GM23338 (cell line): ENCODE results near the gene TCERG1L. TPM values are rescaled to one million over a fixed set of nuclear protein-coding genes. Genes with fewer than 3 reads are reported as not detected.

Experiments used
- ATAC-seq: fragments of 200-7000 bp; cut with Tn5 transposase; 3 replicates; pipeline ENCODE4 v1.9.1; 2020
- DNase-seq: peaks from one replicate; pipeline ENCODE4 v3.0.0-alpha.2; 2015; ENCODE audit warnings: low spot score
- H2AFZ ChIP-seq: fragments of 200-600 bp; sonication (generic); 2 replicates; pipeline ENCODE4 v1.8.0; 2016; ENCODE audit warnings: antibody characterized with exemption, mild to moderate bottlenecking, moderate library complexity
- H3F3A ChIP-seq: fragments of 200-600 bp; sonication (generic); replicated peaks from 2 replicates; pipeline ENCODE4 v1.8.0; 2017; ENCODE audit warnings: antibody characterized with exemption, mixed run types, low read depth
- H3K27ac ChIP-seq: fragments of 200-600 bp; sonication (generic); 2 replicates; pipeline ENCODE4 v1.6.1; 2016; ENCODE audit warnings: low read depth
- H3K27me3 ChIP-seq: fragments of 200-600 bp; sonication (generic); 2 replicates; pipeline ENCODE4 v1.8.0; 2016; ENCODE audit warnings: mild to moderate bottlenecking, mixed run types, moderate library complexity; ENCODE audit not compliant: insufficient read depth
- H3K36me3 ChIP-seq: fragments of 200-600 bp; sonication (generic); 2 replicates; pipeline ENCODE4 v1.8.0; 2016; ENCODE audit warnings: mild to moderate bottlenecking; ENCODE audit not compliant: insufficient read depth
- H3K4me1 ChIP-seq: fragments of 200-600 bp; sonication (generic); 2 replicates; pipeline ENCODE4 v1.8.0; 2016; ENCODE audit warnings: mild to moderate bottlenecking, moderate library complexity; ENCODE audit not compliant: insufficient read depth
- H3K4me2 ChIP-seq: fragments of 200-600 bp; sonication (generic); 2 replicates; pipeline ENCODE4 v1.7.1; 2017; ENCODE audit warnings: mixed run types
- H3K4me3 ChIP-seq: fragments of 200-600 bp; sonication (generic); 2 replicates; pipeline ENCODE4 v1.6.1; 2016; ENCODE audit warnings: mixed run types
- H3K79me2 ChIP-seq: fragments of 200-600 bp; sonication (generic); replicated peaks from 2 replicates; pipeline ENCODE4 v1.8.0; 2017; ENCODE audit warnings: mild to moderate bottlenecking; ENCODE audit not compliant: insufficient read depth
- H3K9me2 ChIP-seq: fragments of 200-600 bp; sonication (generic); 2 replicates; pipeline ENCODE4 v1.8.0; 2017; ENCODE audit not compliant: insufficient read depth
- H4K20me1 ChIP-seq: fragments of 200-600 bp; sonication (generic); replicated peaks from 2 replicates; pipeline ENCODE4 v1.8.0; 2017; ENCODE audit warnings: mild to moderate bottlenecking; ENCODE audit not compliant: insufficient read depth
- H3K27ac Mint-ChIP-seq: 2 replicates; pipeline ENCODE4 v1.8.0; 2020; ENCODE audit warnings: inconsistent platforms, mild to moderate bottlenecking, moderate library complexity, mixed read lengths
- H3K27me3 Mint-ChIP-seq: 3 replicates; pipeline ENCODE4 v1.8.0; 2022; ENCODE audit warnings: low read depth, mild to moderate bottlenecking, moderate library complexity, mixed read lengths, inconsistent platforms; ENCODE audit not compliant: insufficient read depth, poor library complexity
- H3K36me3 Mint-ChIP-seq: 3 replicates; pipeline ENCODE4 v1.8.0; 2021; ENCODE audit warnings: low read depth, mild to moderate bottlenecking, inconsistent platforms, moderate library complexity, mixed read lengths
- H3K4me1 Mint-ChIP-seq: 3 replicates; pipeline ENCODE4 v1.8.0; 2020; ENCODE audit warnings: mild to moderate bottlenecking, inconsistent platforms, mixed read lengths
- H3K4me3 Mint-ChIP-seq: 3 replicates; pipeline ENCODE4 v1.8.0; 2021; ENCODE audit warnings: moderate library complexity, mild to moderate bottlenecking, inconsistent platforms, mixed read lengths
- H3K9me3 Mint-ChIP-seq: 3 replicates; pipeline ENCODE4 v1.8.0; 2020; ENCODE audit warnings: moderate library complexity, mild to moderate bottlenecking, inconsistent platforms, mixed read lengths
- CREB1 ChIP-seq: fragments of 250-450 bp; sonication (Bioruptor Pico); IDR thresholded peaks from 2 replicates; pipeline ENCODE4 v1.5.0; 2020; ENCODE audit warnings: low read depth, mild to moderate bottlenecking, moderate library complexity
- CTCF ChIP-seq, 2 experiments: fragments of 200-600 bp in 1 of 2; sonication (generic) in 1 of 2; conservative IDR thresholded peaks; 2 replicates each; pipeline versions ENCODE4 v1.5.1 to v1.6.1; 2016 to 2017; ENCODE audit warnings: antibody characterized with exemption in 2 of 2, low read depth in 2 of 2, mild to moderate bottlenecking in 2 of 2, moderate library complexity in 1 of 2
- ETS1 ChIP-seq: IDR thresholded peaks from 2 replicates; pipeline ENCODE4 v1.6.1; 2016; ENCODE audit warnings: antibody characterized with exemption
- EZH2 ChIP-seq: fragments of 200-600 bp; sonication (generic); IDR thresholded peaks from one replicate; pipeline ENCODE4 v1.8.0; 2017; ENCODE audit warnings: antibody characterized with exemption, mild to moderate bottlenecking, low read depth; ENCODE audit not compliant: unreplicated experiment
- EZH2phosphoT487 ChIP-seq: fragments of 200-600 bp; sonication (generic); IDR thresholded peaks from one replicate; pipeline ENCODE4 v1.8.1; 2018; ENCODE audit warnings: antibody characterized with exemption; ENCODE audit not compliant: unreplicated experiment
- NANOG ChIP-seq: IDR thresholded peaks from 2 replicates; pipeline ENCODE4 v1.6.1; 2016; ENCODE audit warnings: antibody characterized with exemption, borderline replicate concordance
- POLR2AphosphoS5 ChIP-seq: IDR thresholded peaks from 2 replicates; pipeline ENCODE4 v1.6.1; 2016; ENCODE audit warnings: antibody characterized with exemption, low read depth
- REST ChIP-seq: IDR thresholded peaks from one replicate; pipeline ENCODE4 v1.6.1; 2018; ENCODE audit warnings: antibody characterized with exemption; ENCODE audit not compliant: unreplicated experiment
- STAT1 ChIP-seq: IDR thresholded peaks from one replicate; pipeline ENCODE4 v1.6.1; 2016; ENCODE audit warnings: antibody characterized with exemption; ENCODE audit not compliant: unreplicated experiment
- ZNF114 ChIP-seq: fragments of 250-450 bp; sonication (Bioruptor Pico); IDR thresholded peaks from 2 replicates; pipeline ENCODE4 v1.5.0; 2020; ENCODE audit warnings: mild to moderate bottlenecking, moderate library complexity
- ZNF331 ChIP-seq: fragments of 250-450 bp; sonication (Bioruptor Pico); IDR thresholded peaks from 2 replicates; pipeline ENCODE4 v1.5.0; 2020; ENCODE audit warnings: low read depth, mild to moderate bottlenecking, moderate library complexity
- polyA plus RNA-seq: library from polyadenylated mRNA; unstranded; fragments of >200 nt; fragmentation: Nextera tagmentation; extraction: Ambion mirVana; gene quantifications from 2 replicates; pipeline ENCODE4 v1.2.1, GENCODE V29; 2016
- total RNA-seq: library from RNA; depleted of rRNA; stranded (reverse); fragments of >200 nt; shearing (Covaris generic); gene quantifications from 2 replicates; pipeline ENCODE4 v1.2.3, GENCODE V29; 2014

Gene TCERG1L
- total and polyA plus RNA-seq, 2 experiments from 2014 or later = 3.9 to 5.5 TPM

- TF ChIP-seq REST = no peak
- no peak for TF ChIP-seq STAT1
- TF ChIP-seq EZH2phosphoT487 = no peak
- TF ChIP-seq ETS1 = no peak
- no peak for TF ChIP-seq CREB1 (CRISPR knock-in tag)
- TF ChIP-seq POLR2AphosphoS5 = no peak
- TF ChIP-seq EZH2 = no peak
These were observed 11.0 kb downstream of the TCERG1L start (continued) for GRCh38 chr10:131300508-131300907.

GRCh38 chr10:131290781-131291180 lies 20.7 kb downstream of the TCERG1L start:
- Mint-ChIP-seq H3K27ac (no peak overlapping the region), H3K36me3 (peaks cover 31% of the 10 kb centered on the region), H3K27me3 (peaks cover 2% of the 10 kb centered on the region), H3K4me1 (no peaks in the 10 kb centered on the region), H3K9me3 (peaks cover 77% of the 10 kb centered on the region), H3K4me3 (no peak overlapping the region)
- no peaks in the 10 kb centered on the region for H3K36me3 ChIP-seq
- no peaks in the 10 kb centered on the region for H3F3A ChIP-seq
- H3K27ac ChIP-seq = no peak overlapping the region
- no peaks in the 10 kb centered on the region for H4K20me1 ChIP-seq
- H3K4me1 ChIP-seq = no peaks in the 10 kb centered on the region
- no peaks in the 10 kb centered on the region for H3K79me2 ChIP-seq
- no peaks in the 10 kb centered on the region for H3K9me2 ChIP-seq
- no peak overlapping the region for H3K4me2 ChIP-seq
- TF ChIP-seq REST (no peak), ZNF331 (no peak), STAT1 (no peak), POLR2AphosphoS5 (no peak), ZNF114 (no peak), EZH2 (no peak), NANOG (no peak), CTCF (conservative IDR thresholded peaks at IDR 0.05; ENCODE audit: low read depth in 2 of 2) (no peak), EZH2phosphoT487 (no peak)
- H2AFZ ChIP-seq = no peak overlapping the region
- H3K27me3 ChIP-seq = no peaks in the 10 kb centered on the region
- no peak for DNase-seq
- ATAC-seq = no peak
- no peak overlapping the region for H3K4me3 ChIP-seq
